HG03039 (cell line): ENCODE data around the gene TCP10L.
"Not testable (repeated sequence)": the region's sequence is repeated elsewhere in the genome, so short reads cannot be mapped to it uniquely, and the experiment has no call there.

ENCODE experiments used
- ATAC-seq: cut with Tn5 transposase; IDR thresholded peaks from one replicate; pipeline ENCODE4 v1.9.1; 2021; ENCODE audit warnings: mild to moderate bottlenecking, moderate library complexity; ENCODE audit not compliant: unreplicated experiment

TCP10L gene

DNA sequence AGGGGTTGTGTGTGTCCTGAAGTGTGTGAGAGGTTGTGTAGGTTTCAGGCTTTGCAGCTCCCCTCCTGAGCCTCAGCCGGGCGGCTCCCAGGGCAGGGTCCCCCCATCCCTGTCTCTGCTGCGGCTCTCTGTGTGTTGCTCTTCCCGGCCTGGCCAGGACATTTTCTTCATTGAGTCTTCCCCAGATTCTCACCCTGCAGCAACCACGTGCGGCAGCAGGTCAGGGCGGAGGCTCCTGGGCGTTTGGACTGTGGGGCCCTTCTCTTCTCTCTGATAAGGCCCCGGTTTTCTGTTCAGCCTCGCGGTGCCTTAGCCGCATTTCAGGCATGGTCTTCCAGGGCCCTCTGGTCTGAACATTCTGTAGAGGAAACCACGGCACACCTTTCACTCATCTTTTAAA is 1.8 kb upstream of the TCP10L start:
- no peak for ATAC-seq

- ATAC-seq: no peak
Observed at GRCh38 chr21:32585970-32586369, 647 bp upstream of the TCP10L start.

GRCh38 chr21:32584472-32584871 is 851 bp downstream of the TCP10L start:
- no peak for ATAC-seq

DNA sequence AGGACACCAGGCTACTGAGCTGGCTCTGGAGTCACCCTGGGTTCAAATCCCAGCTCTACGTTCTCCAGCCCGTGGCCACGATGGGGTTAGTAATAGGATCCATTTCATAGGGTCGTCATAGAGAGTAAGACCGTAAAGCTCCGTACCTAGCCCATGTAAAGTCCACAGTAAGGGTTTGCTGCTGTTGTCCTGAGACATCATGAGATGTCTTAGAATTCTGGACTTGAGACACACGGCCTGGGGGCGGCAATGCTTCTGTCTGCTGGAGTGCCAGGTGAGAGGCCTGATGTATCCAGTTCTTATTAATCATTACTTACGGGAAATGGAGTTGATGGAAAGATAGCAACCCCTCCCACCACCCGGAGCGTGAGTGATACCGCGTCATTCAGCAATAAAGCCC is 3.6 kb downstream of the TCP10L start:
- no peak for ATAC-seq

DNA sequence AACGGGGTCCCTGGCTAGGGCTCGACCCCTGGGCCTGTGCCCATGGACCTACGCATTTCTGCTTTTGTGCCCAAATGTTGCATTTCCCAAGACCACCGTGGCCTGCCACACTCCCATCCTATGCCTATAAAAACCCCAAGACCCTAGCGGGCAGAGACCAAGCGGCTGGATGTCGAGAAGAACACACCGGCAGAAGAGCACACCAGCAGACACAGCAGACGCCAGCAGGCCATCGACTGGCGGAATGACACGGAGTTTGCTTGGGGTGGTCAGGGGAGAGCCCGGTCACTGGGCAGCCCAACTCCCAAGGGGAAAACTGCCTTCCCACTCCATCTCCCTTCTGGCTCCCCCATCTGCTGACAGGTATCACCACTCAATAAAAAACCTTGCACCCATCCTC is 4.4 kb downstream of the TCP10L start:
- no peak for ATAC-seq

DNA sequence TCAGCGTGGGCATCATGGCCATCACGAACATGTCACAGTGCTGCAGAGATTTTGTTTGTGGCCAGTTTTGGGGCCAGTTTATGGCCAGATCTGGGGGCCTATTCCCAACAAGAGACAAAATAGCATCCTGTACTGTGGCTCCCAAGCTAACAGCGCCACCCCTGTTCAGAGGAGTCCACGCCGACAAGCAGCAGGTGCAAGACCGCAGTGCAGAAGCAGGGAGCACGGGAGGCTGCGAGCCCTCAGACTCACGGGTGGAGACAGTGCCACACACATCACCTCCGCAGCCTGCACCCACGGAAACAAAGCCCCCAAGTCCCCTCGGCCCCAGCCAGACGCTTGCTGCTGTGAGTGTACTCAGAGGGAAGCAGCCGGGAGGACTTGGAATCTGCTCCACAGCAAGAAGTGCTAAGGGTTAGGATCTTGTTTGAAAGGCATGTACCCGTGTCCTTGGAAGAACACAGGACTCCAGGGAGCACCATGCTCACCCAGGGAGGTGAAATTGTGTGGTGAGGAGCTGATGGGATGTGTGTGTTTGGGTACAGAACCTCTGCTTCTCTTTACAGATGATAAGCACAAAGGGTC is 7.1 kb downstream of the TCP10L start:
- ATAC-seq: no peak

GRCh38 chr21:32576011-32576410 is 9.3 kb downstream of the TCP10L start:
- no peak for ATAC-seq

GRCh38 chr21:32574946-32575925 is 10.1 kb downstream of the TCP10L start:
- no peak for ATAC-seq

DNA sequence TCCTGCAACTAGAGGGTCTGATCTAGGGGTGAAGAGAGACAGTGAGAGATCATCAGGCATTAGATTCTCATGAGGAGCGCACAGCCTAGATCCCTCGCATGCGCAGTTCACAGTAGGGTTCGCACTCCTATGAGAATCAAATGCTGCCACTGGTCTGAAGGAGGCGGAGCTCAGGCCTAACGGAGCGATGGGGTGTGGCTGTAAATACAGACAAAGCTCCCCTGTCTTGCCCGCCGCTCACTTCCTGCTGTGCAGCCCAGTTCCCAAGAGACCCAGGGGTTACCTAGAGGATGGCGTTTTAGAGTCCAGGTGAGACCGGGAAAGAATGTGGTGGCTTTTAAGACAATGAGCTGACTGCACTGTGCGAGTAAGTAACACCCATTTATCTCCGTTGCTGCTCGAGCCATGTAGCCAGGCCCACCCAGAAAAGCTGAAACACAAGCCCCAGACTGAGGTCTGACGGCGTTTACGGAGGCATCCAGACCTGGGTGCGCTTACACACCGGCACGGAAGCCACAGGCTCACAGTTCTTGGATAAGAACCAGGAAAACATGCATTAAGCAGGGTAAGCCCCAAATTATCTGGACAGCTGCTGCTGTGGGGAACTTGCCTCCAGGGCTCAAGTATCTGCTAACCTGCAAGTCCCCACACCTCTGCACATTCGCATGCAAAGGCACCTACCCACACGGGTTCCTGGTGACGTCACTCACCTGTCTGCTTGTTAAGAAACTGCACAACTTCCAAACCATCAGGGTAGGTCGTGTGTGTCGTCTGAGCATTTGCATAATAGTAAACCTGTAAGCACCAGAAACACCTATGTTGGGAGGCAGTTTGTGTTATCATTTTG is 12.5 kb downstream of the TCP10L start:
- no peak for ATAC-seq

GRCh38 chr21:32570456-32570855 is 14.9 kb downstream of the TCP10L start:
- ATAC-seq: no peak

DNA sequence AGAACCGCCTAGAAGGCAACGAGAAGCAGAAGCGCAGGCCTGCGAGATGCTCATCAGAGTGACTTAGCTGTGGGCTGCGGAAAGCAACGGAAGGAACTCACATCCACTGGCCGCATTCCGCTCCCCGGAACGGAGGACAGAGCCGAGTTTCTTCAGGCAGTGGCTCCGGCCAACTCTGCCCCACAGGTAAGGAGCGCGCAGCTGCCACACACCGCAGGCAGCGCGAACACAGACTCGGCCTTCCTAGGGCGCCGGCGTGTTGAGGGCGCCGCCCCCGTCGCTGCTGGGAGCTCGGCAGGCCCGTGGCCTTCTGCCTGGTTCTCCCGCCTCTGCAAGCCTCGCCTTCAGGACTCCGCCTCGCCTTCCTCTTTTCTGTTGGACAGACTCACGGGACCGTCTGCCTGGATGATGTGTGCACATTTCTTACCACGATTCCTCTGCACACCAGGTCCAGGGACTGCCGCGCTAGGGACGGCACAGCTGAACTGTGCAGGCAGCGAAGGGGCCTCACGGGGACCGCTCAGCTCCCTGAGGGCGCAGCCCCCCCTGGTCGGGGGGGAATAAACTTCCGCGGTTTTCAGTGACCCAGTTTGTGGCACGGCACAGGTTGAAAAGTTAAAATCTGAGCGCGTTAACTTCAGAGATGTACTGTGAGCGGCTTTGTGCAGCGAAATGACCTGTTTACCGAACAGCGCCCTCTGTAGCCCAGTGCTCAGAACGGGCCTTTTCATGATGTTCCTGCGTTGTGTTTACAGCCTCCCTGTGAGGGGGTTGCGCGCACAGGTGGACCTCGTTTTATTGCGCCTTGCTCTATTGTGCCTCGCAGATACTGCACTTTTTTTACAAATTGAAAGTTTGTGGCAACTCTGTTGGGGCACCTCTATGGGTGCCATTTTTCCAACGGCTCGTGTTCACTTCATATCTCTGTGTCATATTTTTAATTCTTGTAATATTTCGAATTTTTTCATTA is 15.8 kb downstream of the TCP10L start:
- peak; percentile 89 for ATAC-seq

GRCh38 chr21:32567626-32568025 is 17.7 kb downstream of the TCP10L start:
- no peak for ATAC-seq

- no peak for ATAC-seq
Observed at GRCh38 chr21:32566741-32567389, 18.5 kb downstream of the TCP10L start.

- ATAC-seq: no peak
Observed at GRCh38 chr21:32565856-32566465, 19.4 kb downstream of the TCP10L start.

DNA sequence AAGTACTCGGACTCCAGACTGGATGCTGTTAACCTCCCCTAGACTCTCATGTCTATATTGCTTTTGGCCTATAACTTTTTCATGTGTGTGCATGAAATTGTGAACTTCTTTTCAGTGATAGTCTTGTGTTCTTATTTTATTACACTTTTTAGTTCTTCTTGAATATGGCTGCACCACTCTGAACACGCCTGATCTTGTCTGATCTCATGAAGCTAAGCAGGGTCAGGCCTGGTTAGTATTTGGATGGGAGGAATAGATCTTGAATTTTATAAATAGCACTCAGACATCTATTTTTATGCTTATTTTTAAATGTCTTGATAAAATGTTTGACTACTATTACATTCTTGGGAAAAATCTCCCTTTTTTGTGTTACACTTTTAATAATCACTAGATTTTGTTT is 22.4 kb downstream of the TCP10L start:
- ATAC-seq: no peak

DNA sequence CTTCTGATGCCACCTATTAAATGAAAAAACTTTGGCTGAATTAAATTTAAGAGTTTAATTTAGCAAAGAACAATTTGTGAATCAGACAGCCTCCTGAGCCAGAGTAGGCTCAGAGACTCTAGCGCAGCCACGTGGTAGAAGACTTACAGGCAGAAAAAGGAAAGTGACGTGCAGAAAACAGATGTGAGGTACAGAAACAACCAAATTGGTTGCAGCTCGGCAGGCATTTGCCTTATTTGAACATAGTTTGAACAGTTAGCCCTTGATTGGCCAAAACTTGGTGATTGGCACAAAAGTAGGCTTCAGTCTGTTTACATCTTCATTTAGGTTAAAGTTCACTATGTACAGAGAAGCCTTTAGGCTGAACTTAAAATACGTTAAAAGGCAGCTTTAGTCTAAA is 22.9 kb downstream of the TCP10L start:
- ATAC-seq: no peak

GRCh38 chr21:32561476-32561875 is 23.8 kb downstream of the TCP10L start:
- not testable (repeated sequence) for ATAC-seq

DNA sequence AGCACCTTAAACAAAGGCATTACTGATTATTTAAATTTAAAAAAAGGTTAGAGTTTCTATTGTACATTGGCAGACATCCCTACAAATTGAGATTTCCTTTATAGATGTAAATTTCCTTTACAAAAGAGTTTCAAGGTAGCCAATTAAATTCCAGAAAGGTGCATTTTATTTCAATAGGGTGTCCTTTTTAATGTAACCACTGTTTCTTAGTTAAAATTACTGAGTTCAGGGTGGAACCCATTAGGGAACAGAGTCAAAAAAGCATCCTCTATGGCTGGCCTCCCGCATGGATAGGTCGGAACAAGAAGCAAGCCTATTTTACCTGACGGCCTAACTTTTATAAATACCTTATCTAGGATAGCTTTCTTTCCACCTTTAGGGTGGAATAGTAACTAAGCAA is 24.4 kb downstream of the TCP10L start:
- no peak for ATAC-seq

- ATAC-seq: no peak
Observed at GRCh38 chr21:32559006-32559610, 26.2 kb downstream of the TCP10L start.
